ENCODE measurements around the gene GALNTL6.

GRCh38 chr4:171889681-171890080 lies 76.5 kb downstream of the GALNTL6 start:
- TF ChIP-seq, protein P1, sequence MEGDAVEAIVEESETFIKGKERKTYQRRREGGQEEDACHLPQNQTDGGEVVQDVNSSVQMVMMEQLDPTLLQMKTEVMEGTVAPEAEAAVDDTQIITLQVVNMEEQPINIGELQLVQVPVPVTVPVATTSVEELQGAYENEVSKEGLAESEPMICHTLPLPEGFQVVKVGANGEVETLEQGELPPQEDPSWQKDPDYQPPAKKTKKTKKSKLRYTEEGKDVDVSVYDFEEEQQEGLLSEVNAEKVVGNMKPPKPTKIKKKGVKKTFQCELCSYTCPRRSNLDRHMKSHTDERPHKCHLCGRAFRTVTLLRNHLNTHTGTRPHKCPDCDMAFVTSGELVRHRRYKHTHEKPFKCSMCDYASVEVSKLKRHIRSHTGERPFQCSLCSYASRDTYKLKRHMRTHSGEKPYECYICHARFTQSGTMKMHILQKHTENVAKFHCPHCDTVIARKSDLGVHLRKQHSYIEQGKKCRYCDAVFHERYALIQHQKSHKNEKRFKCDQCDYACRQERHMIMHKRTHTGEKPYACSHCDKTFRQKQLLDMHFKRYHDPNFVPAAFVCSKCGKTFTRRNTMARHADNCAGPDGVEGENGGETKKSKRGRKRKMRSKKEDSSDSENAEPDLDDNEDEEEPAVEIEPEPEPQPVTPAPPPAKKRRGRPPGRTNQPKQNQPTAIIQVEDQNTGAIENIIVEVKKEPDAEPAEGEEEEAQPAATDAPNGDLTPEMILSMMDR (conservative IDR thresholded peaks at IDR 0.05; ENCODE audit: low read depth in 2 of 2), result no peak
- TF ChIP-seq EZH2 (IDR thresholded peaks at IDR 0.05; ENCODE audit: low read depth, unreplicated experiment) (no peak), POLR2AphosphoS5 (IDR thresholded peaks at IDR 0.05; ENCODE audit: low read depth) (no peak), EZH2phosphoT487 (IDR thresholded peaks at IDR 0.05; ENCODE audit: unreplicated experiment) (no peak), REST (IDR thresholded peaks at IDR 0.05; ENCODE audit: unreplicated experiment) (no peak), ZNF114 (CRISPR knock-in tag; IDR thresholded peaks at IDR 0.05) (no peak), CREB1 (CRISPR knock-in tag; IDR thresholded peaks at IDR 0.05; ENCODE audit: low read depth) (no peak), NANOG (IDR thresholded peaks at IDR 0.05; ENCODE audit: borderline replicate concordance) (no peak)
